ENCODE measurements around the gene ZNF503.

Gene ZNF503

GRCh38 chr10:75400771-75401568 is 594 bp downstream of the ZNF503 start:
- no peak for TF ChIP-seq CTCF (IDR thresholded peaks at IDR 0.05)
- peaks cover 100% of the 10 kb centered on the region for H3K27me3 ChIP-seq
- H3K36me3 ChIP-seq, result no peaks in the 10 kb centered on the region
- H3K4me3 ChIP-seq (ENCODE audit: low read depth in 1 of 2, low read length in 1 of 2), result peak overlapping the region; percentile 70 to 74
- H3K4me1 ChIP-seq (ENCODE audit: control insufficient read depth in 1 of 2, insufficient read depth in 1 of 2, low read depth in 1 of 2, low read length in 1 of 2), result peaks cover 59 to 73% of the 10 kb centered on the region in 2 experiments
- H3K9me3 ChIP-seq, result no peaks in the 10 kb centered on the region
- H3K27ac ChIP-seq, result no peak overlapping the region

GRCh38 chr10:75400163-75400770 is 1.3 kb downstream of the ZNF503 start:
- peak overlapping the region; percentile 70 to 74 for H3K4me3 ChIP-seq (ENCODE audit: low read depth in 1 of 2, low read length in 1 of 2)
- H3K27me3 ChIP-seq, result peaks cover 100% of the 10 kb centered on the region
- no peak for TF ChIP-seq CTCF (IDR thresholded peaks at IDR 0.05)
- no peak overlapping the region for H3K27ac ChIP-seq
- H3K36me3 ChIP-seq, result no peaks in the 10 kb centered on the region
- H3K9me3 ChIP-seq, result no peaks in the 10 kb centered on the region
- peaks cover 66 to 79% of the 10 kb centered on the region in 2 experiments for H3K4me1 ChIP-seq (ENCODE audit: control insufficient read depth in 1 of 2, insufficient read depth in 1 of 2, low read depth in 1 of 2, low read length in 1 of 2)

- peaks cover 100% of the 10 kb centered on the region for H3K27me3 ChIP-seq
- no peaks in the 10 kb centered on the region for H3K36me3 ChIP-seq
- no peaks in the 10 kb centered on the region for H3K9me3 ChIP-seq
- H3K27ac ChIP-seq, result no peak overlapping the region
- H3K4me3 ChIP-seq (ENCODE audit: low read depth in 1 of 2, low read length in 1 of 2), result peak overlapping the region; percentile 70 to 74
- peaks cover 60 to 74% of the 10 kb centered on the region in 2 experiments for H3K4me1 ChIP-seq (ENCODE audit: control insufficient read depth in 1 of 2, insufficient read depth in 1 of 2, low read depth in 1 of 2, low read length in 1 of 2)
- no peak for TF ChIP-seq CTCF (IDR thresholded peaks at IDR 0.05)
These were observed 2.0 kb downstream of the ZNF503 start for GRCh38 chr10:75399461-75400162.

- H3K27ac ChIP-seq, result no peak overlapping the region
- H3K27me3 ChIP-seq, result peaks cover 100% of the 10 kb centered on the region
These were observed 2.7 kb downstream of the ZNF503 start for GRCh38 chr10:75398692-75399460.

More at GRCh38 chr10:75398692-75399460, 2.7 kb downstream of the ZNF503 start:
- H3K9me3 ChIP-seq, result no peaks in the 10 kb centered on the region
- no peak for TF ChIP-seq CTCF (IDR thresholded peaks at IDR 0.05)
- no peaks in the 10 kb centered on the region for H3K36me3 ChIP-seq
- peaks cover 53 to 66% of the 10 kb centered on the region in 2 experiments for H3K4me1 ChIP-seq (ENCODE audit: control insufficient read depth in 1 of 2, insufficient read depth in 1 of 2, low read depth in 1 of 2, low read length in 1 of 2)
- no peak overlapping the region for H3K4me3 ChIP-seq (ENCODE audit: low read depth in 1 of 2, low read length in 1 of 2)
